GM12892 (cell line): ENCODE results near the gene ABLIM2.

Experiments
- POLR2A ChIP-seq: IDR thresholded peaks from 2 replicates; pipeline ENCODE4 v1.6.1; 2011; ENCODE audit warnings: low read depth, low read length, control low read depth
- POLR2AphosphoS5 ChIP-seq: IDR thresholded peaks from 2 replicates; pipeline ENCODE4 v1.6.1; 2011; ENCODE audit warnings: low read depth, low read length, control low read depth

- TF ChIP-seq POLR2AphosphoS5 = no peak
- TF ChIP-seq POLR2A = no peak
These were observed 182.6 kb downstream of the ABLIM2 start for GRCh38 chr4:7976025-7976424.
